Mesendoderm (in vitro differentiated cells): ENCODE measurements around the gene FOXP1.

Experiments used
- DNase-seq: peaks from one replicate; pipeline ENCODE4 v3.0.0; 2013
- H2AK5ac ChIP-seq: 2 replicates; pipeline ENCODE4 v1.6.1; 2013; ENCODE audit warnings: low read length, inconsistent platforms
- H2BK120ac ChIP-seq: 2 replicates; pipeline ENCODE4 v1.6.1; 2013; ENCODE audit warnings: low read depth, mild to moderate bottlenecking, low read length, moderate library complexity, mixed read lengths
- H2BK15ac ChIP-seq: replicated peaks from 2 replicates; pipeline ENCODE4 v1.6.1; 2013; ENCODE audit warnings: low read depth, mild to moderate bottlenecking, moderate library complexity
- H2BK5ac ChIP-seq: 2 replicates; pipeline ENCODE4 v1.6.1; 2013; ENCODE audit warnings: low read length, inconsistent platforms
- H3K18ac ChIP-seq: 2 replicates; pipeline ENCODE4 v1.6.1; 2013; ENCODE audit warnings: mild to moderate bottlenecking, low read length, mixed read lengths
- H3K23ac ChIP-seq: one replicate; pipeline ENCODE4 v1.6.1; 2013; ENCODE audit warnings: low read length
- H3K27ac ChIP-seq: 2 replicates; pipeline ENCODE4 v1.5.1; 2013; ENCODE audit warnings: low read depth, mild to moderate bottlenecking, inconsistent platforms, low read length, moderate library complexity
- H3K27me3 ChIP-seq: 2 replicates; pipeline ENCODE4 v1.6.1; 2013; ENCODE audit warnings: low read length, control low read depth, mild to moderate bottlenecking, inconsistent platforms; ENCODE audit not compliant: insufficient read depth, poor library complexity
- H3K36me3 ChIP-seq: 2 replicates; pipeline ENCODE4 v1.6.1; 2013; ENCODE audit warnings: low read length, inconsistent platforms; ENCODE audit not compliant: control insufficient read depth, insufficient read depth
- H3K4ac ChIP-seq: one replicate; pipeline ENCODE4 v1.6.1; 2013; ENCODE audit warnings: low read depth, mild to moderate bottlenecking, low read length, moderate library complexity
- H3K4me1 ChIP-seq: 2 replicates; pipeline ENCODE4 v1.6.1; 2013; ENCODE audit warnings: low read depth, low read length, inconsistent platforms; ENCODE audit not compliant: control insufficient read depth
- H3K4me2 ChIP-seq: 2 replicates; pipeline ENCODE4 v1.6.1; 2013; ENCODE audit warnings: low read length
- H3K4me3 ChIP-seq: 2 replicates; pipeline ENCODE4 v1.5.1; 2013; ENCODE audit warnings: mild to moderate bottlenecking, low read length
- H3K56ac ChIP-seq: one replicate; pipeline ENCODE4 v1.6.1; 2013; ENCODE audit warnings: low read length
- H3K79me1 ChIP-seq: 2 replicates; pipeline ENCODE4 v1.6.1; 2013; ENCODE audit warnings: low read length, inconsistent platforms
- H3K79me2 ChIP-seq: 2 replicates; pipeline ENCODE4 v1.6.1; 2013; ENCODE audit warnings: mild to moderate bottlenecking, low read length; ENCODE audit not compliant: control insufficient read depth, insufficient read depth
- H3K9ac ChIP-seq: 2 replicates; pipeline ENCODE4 v1.6.1; 2013; ENCODE audit warnings: low read length, inconsistent platforms
- H4K5ac ChIP-seq: one replicate; pipeline ENCODE4 v1.6.1; 2013; ENCODE audit warnings: low read length
- H4K8ac ChIP-seq: one replicate; pipeline ENCODE4 v1.6.1; 2013; ENCODE audit warnings: low read depth, mild to moderate bottlenecking, control low read depth, low read length, moderate library complexity
- WGBS: extraction: QIAGEN DNeasy Blood & Tissue Kit; methylation state at CpG from one replicate; pipeline ENCODE4 v1.1.7; 2013; ENCODE audit warnings: low lambda C conversion rate, missing lambda C conversion rate; ENCODE audit not compliant: insufficient coverage; ENCODE audit errors: extremely low coverage; 5-methylcytosine and 5-hydroxymethylcytosine counted together

The FOXP1 gene

GRCh38 chr3:71621825-71622537 lies 38.5 kb upstream of the FOXP1 start:
- no peak overlapping the region for H4K5ac ChIP-seq
- WGBS: no CpG with 5 or more reads among the region's 9 CpGs
- H3K4ac ChIP-seq: no peak overlapping the region
- H3K9ac ChIP-seq: no peak overlapping the region
- H3K36me3 ChIP-seq: no peaks in the 10 kb centered on the region
- no peak overlapping the region for H3K18ac ChIP-seq
- no peak overlapping the region for H3K4me3 ChIP-seq
- no peak overlapping the region for H2BK120ac ChIP-seq
- H3K27ac ChIP-seq: no peak overlapping the region
- H3K4me2 ChIP-seq: no peak overlapping the region
- no peak overlapping the region for H2BK15ac ChIP-seq
- no peak overlapping the region for H2BK5ac ChIP-seq
- no peak overlapping the region for H2AK5ac ChIP-seq
- no peak overlapping the region for H4K8ac ChIP-seq
- DNase-seq: no peak
- H3K79me2 ChIP-seq: no peaks in the 10 kb centered on the region
- no peaks in the 10 kb centered on the region for H3K27me3 ChIP-seq
- no peak overlapping the region for H3K23ac ChIP-seq
- no peaks in the 10 kb centered on the region for H3K4me1 ChIP-seq
- no peak overlapping the region for H3K56ac ChIP-seq
- H3K79me1 ChIP-seq: no peaks in the 10 kb centered on the region

- Histone ChIP-seq H3K4me3 (no peak overlapping the region), H3K79me2 (no peaks in the 10 kb centered on the region), H3K4ac (no peak overlapping the region), H2BK15ac (no peak overlapping the region), H3K79me1 (no peaks in the 10 kb centered on the region), H3K9ac (no peak overlapping the region), H3K56ac (no peak overlapping the region), H3K36me3 (no peaks in the 10 kb centered on the region), H2AK5ac (no peak overlapping the region), H3K27ac (no peak overlapping the region), H2BK120ac (no peak overlapping the region), H4K8ac (no peak overlapping the region), H4K5ac (no peak overlapping the region), H3K4me1 (no peaks in the 10 kb centered on the region), H3K27me3 (peaks cover 2% of the 10 kb centered on the region), H2BK5ac (no peak overlapping the region), H3K23ac (no peak overlapping the region), H3K18ac (no peak overlapping the region), H3K4me2 (no peak overlapping the region)
- no CpG with 5 or more reads among the region's 6 CpGs for whole genome bisulfite sequencing
- no peak for DNase-seq
Observed at GRCh38 chr3:71618538-71618937, 35.0 kb upstream of the FOXP1 start.

- no peak overlapping the region for H3K9ac ChIP-seq
- WGBS: no CpG with 5 or more reads among the region's 6 CpGs
- no peak overlapping the region for H3K4me2 ChIP-seq
- no peaks in the 10 kb centered on the region for H3K79me2 ChIP-seq
- no peak overlapping the region for H3K27ac ChIP-seq
- no peak overlapping the region for H4K8ac ChIP-seq
- no peak overlapping the region for H3K4ac ChIP-seq
- H2BK5ac ChIP-seq: no peak overlapping the region
- peaks cover 2% of the 10 kb centered on the region for H3K27me3 ChIP-seq
- H3K79me1 ChIP-seq: no peaks in the 10 kb centered on the region
- no peak overlapping the region for H4K5ac ChIP-seq
- H3K4me1 ChIP-seq: no peaks in the 10 kb centered on the region
- no peak overlapping the region for H3K23ac ChIP-seq
- no peaks in the 10 kb centered on the region for H3K36me3 ChIP-seq
- no peak for DNase-seq
- H3K56ac ChIP-seq: no peak overlapping the region
- H3K4me3 ChIP-seq: no peak overlapping the region
- no peak overlapping the region for H3K18ac ChIP-seq
- no peak overlapping the region for H2AK5ac ChIP-seq
- no peak overlapping the region for H2BK120ac ChIP-seq
- H2BK15ac ChIP-seq: no peak overlapping the region
Observed at GRCh38 chr3:71616571-71617021, 33.1 kb upstream of the FOXP1 start.

GRCh38 chr3:71614869-71615268 lies 31.3 kb upstream of the FOXP1 start:
- WGBS: no CpG with 5 or more reads among the region's 3 CpGs
- no peak overlapping the region for H3K18ac ChIP-seq

GRCh38 chr3:71614426-71614825 lies 30.9 kb upstream of the FOXP1 start:
- no peak overlapping the region for H3K9ac ChIP-seq
- no peak overlapping the region for H2BK15ac ChIP-seq
- no peak overlapping the region for H4K8ac ChIP-seq
- H3K4me2 ChIP-seq: no peak overlapping the region
- no peak overlapping the region for H3K18ac ChIP-seq
- H3K79me2 ChIP-seq: no peaks in the 10 kb centered on the region
- H3K23ac ChIP-seq: no peak overlapping the region
- WGBS: no CpG with 5 or more reads among the region's 5 CpGs
- H3K4ac ChIP-seq: no peak overlapping the region
- H2AK5ac ChIP-seq: no peak overlapping the region
- H2BK5ac ChIP-seq: no peak overlapping the region
- H3K36me3 ChIP-seq: no peaks in the 10 kb centered on the region
- H3K56ac ChIP-seq: no peak overlapping the region
- H4K5ac ChIP-seq: no peak overlapping the region
- no peaks in the 10 kb centered on the region for H3K79me1 ChIP-seq
- H2BK120ac ChIP-seq: no peak overlapping the region
- H3K27me3 ChIP-seq: peaks cover 2% of the 10 kb centered on the region
- H3K4me1 ChIP-seq: no peaks in the 10 kb centered on the region
- H3K4me3 ChIP-seq: no peak overlapping the region
- no peak overlapping the region for H3K27ac ChIP-seq
- no peak for DNase-seq

More at GRCh38 chr3:71614869-71615268, 31.3 kb upstream of the FOXP1 start:
- H3K27me3 ChIP-seq: peaks cover 2% of the 10 kb centered on the region
- no peaks in the 10 kb centered on the region for H3K79me2 ChIP-seq
- no peak overlapping the region for H2BK120ac ChIP-seq
- H3K36me3 ChIP-seq: no peaks in the 10 kb centered on the region
- no peak overlapping the region for H2BK15ac ChIP-seq
- H3K79me1 ChIP-seq: no peaks in the 10 kb centered on the region
- H3K9ac ChIP-seq: no peak overlapping the region
- H3K4me1 ChIP-seq: no peaks in the 10 kb centered on the region
- H3K4ac ChIP-seq: no peak overlapping the region
- no peak overlapping the region for H3K23ac ChIP-seq
- H2BK5ac ChIP-seq: no peak overlapping the region
- H2AK5ac ChIP-seq: no peak overlapping the region
- DNase-seq: no peak
- H3K56ac ChIP-seq: no peak overlapping the region
- no peak overlapping the region for H3K4me2 ChIP-seq
- H3K27ac ChIP-seq: no peak overlapping the region
- no peak overlapping the region for H4K8ac ChIP-seq
- H3K4me3 ChIP-seq: no peak overlapping the region
- H4K5ac ChIP-seq: no peak overlapping the region

- no peak overlapping the region for H3K56ac ChIP-seq
- no peaks in the 10 kb centered on the region for H3K4me1 ChIP-seq
- H3K36me3 ChIP-seq: no peaks in the 10 kb centered on the region
Observed at GRCh38 chr3:71611099-71611498, 27.6 kb upstream of the FOXP1 start.

More at GRCh38 chr3:71611099-71611498, 27.6 kb upstream of the FOXP1 start:
- Histone ChIP-seq H2AK5ac (no peak overlapping the region), H3K79me1 (no peaks in the 10 kb centered on the region), H3K4me2 (no peak overlapping the region), H2BK5ac (no peak overlapping the region), H3K18ac (no peak overlapping the region), H4K8ac (no peak overlapping the region), H3K27ac (no peak overlapping the region), H3K79me2 (no peaks in the 10 kb centered on the region), H3K23ac (no peak overlapping the region), H3K4ac (no peak overlapping the region), H2BK15ac (no peak overlapping the region), H3K9ac (no peak overlapping the region), H3K4me3 (no peak overlapping the region), H4K5ac (no peak overlapping the region), H2BK120ac (no peak overlapping the region), H3K27me3 (peaks cover 2% of the 10 kb centered on the region)
- DNase-seq: no peak
- no CpG with 5 or more reads among the region's 3 CpGs for WGBS
